HepG2 (cell line): ENCODE measurements around the gene TRA2B. TPM values are rescaled to one million over a fixed set of nuclear protein-coding genes. Genes with fewer than 3 reads are reported as not detected.

Experiments used
- CEBPG ChIP-seq: IDR thresholded peaks from 2 replicates; pipeline ENCODE4 v1.6.1; 2016
- CREB1 ChIP-seq, 2 experiments: fragments of 450-650 bp in 1 of 2; IDR thresholded peaks; 2 replicates each; pipeline ENCODE4 v1.6.1; 2016 to 2017; ENCODE audit warnings: control low read depth in 1 of 2, mild to moderate bottlenecking in 1 of 2, missing compliant biosample characterization in 1 of 2, missing genetic modification characterization in 1 of 2
- KDM2A ChIP-seq: sonication (generic); formaldehyde crosslinking; IDR thresholded peaks from 2 replicates; pipeline ENCODE4 v1.4.0; 2020; ENCODE audit warnings: low read depth, missing genetic modification reagents, borderline replicate concordance
- KLF11 ChIP-seq: IDR thresholded peaks from 2 replicates; pipeline ENCODE4 v1.6.1; 2016; ENCODE audit warnings: missing compliant biosample characterization
- PHF21A ChIP-seq: sonication (generic); formaldehyde crosslinking; IDR thresholded peaks from 2 replicates; pipeline ENCODE4 v1.5.0; 2020; ENCODE audit warnings: mild to moderate bottlenecking, missing genetic modification reagents
- SIX4 ChIP-seq: sonication (generic); formaldehyde crosslinking; IDR thresholded peaks from 2 replicates; pipeline ENCODE4 v1.4.0; 2020; ENCODE audit warnings: missing genetic modification reagents
- SP4 ChIP-seq: sonication (generic); formaldehyde crosslinking; IDR thresholded peaks from 2 replicates; pipeline ENCODE4 v1.8.1; 2023; ENCODE audit warnings: mild to moderate bottlenecking, missing genetic modification reagents
- WIZ ChIP-seq: sonication (generic); formaldehyde crosslinking; IDR thresholded peaks from 2 replicates; pipeline ENCODE4 v1.5.1; 2020; ENCODE audit warnings: mild to moderate bottlenecking, missing genetic modification reagents
- ZBTB40 ChIP-seq, 2 experiments: fragments of 450-650 bp in 1 of 2; sonication (generic) in 1 of 2; formaldehyde crosslinking in 1 of 2; IDR thresholded peaks; 2 replicates each; pipeline versions ENCODE4 v1.6.1 to v1.8.0; 2016 to 2022; ENCODE audit warnings: antibody characterized with exemption in 1 of 2, mild to moderate bottlenecking in 1 of 2, missing genetic modification reagents in 1 of 2
- ZNF235 ChIP-seq: sonication (generic); formaldehyde crosslinking; IDR thresholded peaks from 2 replicates; pipeline ENCODE4 v1.8.1; 2023; ENCODE audit warnings: mild to moderate bottlenecking, missing genetic modification reagents, borderline replicate concordance
- ZNF282 ChIP-seq: fragments of 450-650 bp; IDR thresholded peaks from 2 replicates; pipeline ENCODE4 v1.6.1; 2018; ENCODE audit not compliant: partially characterized antibody
- ZNF501 ChIP-seq: sonication (generic); formaldehyde crosslinking; IDR thresholded peaks from 2 replicates; pipeline ENCODE4 v1.5.1; 2020; ENCODE audit warnings: mild to moderate bottlenecking, moderate library complexity, missing genetic modification reagents
- ZNF644 ChIP-seq: IDR thresholded peaks from 2 replicates; pipeline ENCODE4 v1.6.1; 2016; ENCODE audit warnings: low read depth
- ZNF772 ChIP-seq: sonication (generic); formaldehyde crosslinking; IDR thresholded peaks from 2 replicates; pipeline ENCODE4 v1.5.0; 2020; ENCODE audit warnings: mild to moderate bottlenecking, missing genetic modification reagents
- polyA plus RNA-seq, 8 experiments: library from polyadenylated mRNA; depleted of rRNA in 3 of 8; stranded (reverse) in 7 of 8; unstranded in 1 of 8; fragments of >200 nt; fragmentation: Illumina TruSeq in 4 of 8; extraction: Trizol in 4 of 8; gene quantifications; 2 replicates each; pipeline versions ENCODE4 v1.2.1 to v1.2.3, GENCODE V29; 2011 to 2016; ENCODE audit warnings: low read depth in 4 of 8, missing spikeins in 1 of 8, mixed read lengths in 1 of 8; ENCODE audit not compliant: insufficient read depth in 1 of 8
- total RNA-seq, 5 experiments: library from RNA; depleted of rRNA; stranded (reverse); fragments of >200 nt; fragmentation: Illumina TruSeq; extraction: Trizol; gene quantifications; 2 replicates each; pipeline ENCODE4 v1.2.3, GENCODE V29; 2016; ENCODE audit warnings: low read depth in 1 of 5
- TF ChIP-seq, protein P1 (sequence below): sonication (generic); formaldehyde crosslinking; IDR thresholded peaks from 2 replicates; pipeline ENCODE4 v1.4.0; 2020; ENCODE audit warnings: missing genetic modification reagents, borderline replicate concordance
- TF ChIP-seq, protein P2 (sequence below): sonication (generic); formaldehyde crosslinking; IDR thresholded peaks from 2 replicates; pipeline ENCODE4 v1.4.0; 2020; ENCODE audit warnings: missing genetic modification reagents, mild to moderate bottlenecking, borderline replicate concordance

TRA2B gene
- total and polyA plus RNA-seq, 2 of the 13 experiments (the other 11 are each of a cell fraction or from before 2014, with no cell fraction given), result 105 to 241 TPM

DNA sequence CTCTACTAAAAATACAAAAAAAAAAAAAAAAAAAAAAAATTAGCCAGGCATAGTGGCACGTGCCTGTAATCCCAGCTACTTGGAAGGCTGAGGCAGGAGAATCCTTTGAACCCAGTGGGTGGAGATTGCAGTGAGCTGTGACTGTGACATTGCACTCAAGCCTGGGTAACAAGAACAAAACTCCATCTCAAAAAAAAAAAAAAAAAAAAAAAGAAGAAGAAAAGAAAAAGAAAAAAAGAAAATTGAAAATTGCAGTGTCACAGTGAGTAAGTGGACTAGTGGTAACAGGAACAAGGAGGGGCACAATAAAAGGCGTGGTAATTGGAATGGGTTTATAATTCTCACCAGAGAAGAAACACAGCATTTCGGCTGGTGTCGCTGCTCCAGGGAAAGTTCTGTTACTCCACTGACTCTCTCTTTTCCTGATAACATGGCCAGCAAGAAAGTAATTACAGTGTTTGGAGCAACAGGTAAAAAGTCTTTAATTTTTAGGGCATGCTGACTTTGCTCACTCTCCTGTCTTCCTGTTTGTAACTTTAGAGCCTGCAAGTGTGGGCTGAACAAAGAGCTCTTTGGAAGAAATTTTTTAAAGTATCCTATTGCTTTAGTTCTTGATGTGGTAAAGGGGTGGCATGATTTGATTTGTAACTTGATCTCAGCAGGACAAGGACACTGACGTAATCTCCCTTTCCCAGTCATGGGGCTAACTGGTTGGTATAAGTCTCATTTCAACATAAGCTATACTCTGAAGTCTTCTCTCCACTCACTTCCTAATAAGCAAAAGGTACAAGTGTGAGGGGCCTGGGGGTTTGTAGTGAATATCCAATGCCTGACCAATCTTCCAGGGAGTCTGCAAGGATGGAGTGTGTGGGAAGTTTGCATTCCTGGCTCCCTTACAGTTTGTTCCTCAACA is 22.1 kb upstream of the TRA2B start (continued):
- TF ChIP-seq, protein P1, sequence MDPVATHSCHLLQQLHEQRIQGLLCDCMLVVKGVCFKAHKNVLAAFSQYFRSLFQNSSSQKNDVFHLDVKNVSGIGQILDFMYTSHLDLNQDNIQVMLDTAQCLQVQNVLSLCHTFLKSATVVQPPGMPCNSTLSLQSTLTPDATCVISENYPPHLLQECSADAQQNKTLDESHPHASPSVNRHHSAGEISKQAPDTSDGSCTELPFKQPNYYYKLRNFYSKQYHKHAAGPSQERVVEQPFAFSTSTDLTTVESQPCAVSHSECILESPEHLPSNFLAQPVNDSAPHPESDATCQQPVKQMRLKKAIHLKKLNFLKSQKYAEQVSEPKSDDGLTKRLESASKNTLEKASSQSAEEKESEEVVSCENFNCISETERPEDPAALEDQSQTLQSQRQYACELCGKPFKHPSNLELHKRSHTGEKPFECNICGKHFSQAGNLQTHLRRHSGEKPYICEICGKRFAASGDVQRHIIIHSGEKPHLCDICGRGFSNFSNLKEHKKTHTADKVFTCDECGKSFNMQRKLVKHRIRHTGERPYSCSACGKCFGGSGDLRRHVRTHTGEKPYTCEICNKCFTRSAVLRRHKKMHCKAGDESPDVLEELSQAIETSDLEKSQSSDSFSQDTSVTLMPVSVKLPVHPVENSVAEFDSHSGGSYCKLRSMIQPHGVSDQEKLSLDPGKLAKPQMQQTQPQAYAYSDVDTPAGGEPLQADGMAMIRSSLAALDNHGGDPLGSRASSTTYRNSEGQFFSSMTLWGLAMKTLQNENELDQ, result no peak
- TF ChIP-seq SP4 (CRISPR knock-in tag) (no peak), KDM2A (CRISPR knock-in tag) (no peak), PHF21A (peak; percentile 52; the same call in 1 of the 2 replicates), CREB1 (IDR thresholded peaks at IDR 0.05) (peak; percentile 70), CREB1 (CRISPR knock-in tag; IDR thresholded peaks at IDR 0.05) (peak; percentile 62; the same call in 1 of the 2 replicates), SIX4 (peak; percentile 95), ZBTB40 (IDR thresholded peaks at IDR 0.05) (no peak; the same call in 1 of the 2 replicates), ZBTB40 (CRISPR knock-in tag; IDR thresholded peaks at IDR 0.05) (no peak), CEBPG (peak; percentile 63; the same call in 1 of the 2 replicates), ZNF644 (no peak), ZNF282 (no peak), KLF11 (no peak), ZNF501 (CRISPR knock-in tag) (no peak), WIZ (CRISPR knock-in tag) (no peak), ZNF235 (CRISPR knock-in tag) (no peak), ZNF772 (CRISPR knock-in tag) (no peak)
- TF ChIP-seq, protein P2, sequence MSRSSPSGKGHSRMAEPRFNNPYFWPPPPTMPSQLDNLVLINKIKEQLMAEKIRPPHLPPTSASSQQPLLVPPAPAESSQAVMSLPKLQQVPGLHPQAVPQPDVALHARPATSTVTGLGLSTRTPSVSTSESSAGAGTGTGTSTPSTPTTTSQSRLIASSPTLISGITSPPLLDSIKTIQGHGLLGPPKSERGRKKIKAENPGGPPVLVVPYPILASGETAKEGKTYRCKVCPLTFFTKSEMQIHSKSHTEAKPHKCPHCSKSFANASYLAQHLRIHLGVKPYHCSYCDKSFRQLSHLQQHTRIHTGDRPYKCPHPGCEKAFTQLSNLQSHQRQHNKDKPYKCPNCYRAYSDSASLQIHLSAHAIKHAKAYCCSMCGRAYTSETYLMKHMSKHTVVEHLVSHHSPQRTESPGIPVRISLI (CRISPR knock-in tag), result peak; percentile 52; the same call in 1 of the 2 replicates
